Colonic mucosa (tissue), 4 donors: ENCODE results near the gene RAPGEF1. TPM values are rescaled to one million over a fixed set of nuclear protein-coding genes. Genes with fewer than 3 reads are reported as not detected.

Experiments used
- DNase-seq: peaks from one replicate; pipeline ENCODE4 v3.0.0-alpha.2; 2020
- H3K27ac ChIP-seq: fragments of 200-600 bp; one replicate; pipeline ENCODE4 v1.8.0; 2021
- H3K27me3 ChIP-seq: fragments of 200-600 bp; one replicate; pipeline ENCODE4 v1.8.0; 2021
- H3K36me3 ChIP-seq: fragments of 200-600 bp; one replicate; pipeline ENCODE4 v1.8.0; 2021
- H3K4me1 ChIP-seq: fragments of 200-600 bp; one replicate; pipeline ENCODE4 v1.8.0; 2021; ENCODE audit warnings: mild to moderate bottlenecking
- H3K4me3 ChIP-seq: fragments of 200-600 bp; one replicate; pipeline ENCODE4 v1.8.0; 2021
- H3K9ac ChIP-seq, 2 donors: one replicate each; pipeline ENCODE4 v1.7.0; 2013; ENCODE audit warnings: control low read depth in 2 of 2, low read depth in 2 of 2, low read length in 2 of 2
- H3K9me3 ChIP-seq: fragments of 200-600 bp; one replicate; pipeline ENCODE4 v1.8.0; 2021
- CTCF ChIP-seq: fragments of 200-600 bp; IDR thresholded peaks from one replicate; pipeline ENCODE4 v1.8.0; 2022; ENCODE audit warnings: antibody characterized with exemption, mild to moderate bottlenecking
- intact Hi-C: fragments of 100-400 bp; cut with DNase I; formaldehyde crosslinking; loops from one replicate; pipeline ENCODE4 v1.14.1; 2022
- total RNA-seq, 2 donors: library from RNA; stranded (reverse); fragmentation: NEBNext Ultra II Directional in 1 of 2; extraction: Animal tissue kit (Norgen Biotek cat#: 25700) in 1 of 2; gene quantifications; one replicate each; pipeline ENCODE4 v1.2.1, GENCODE V29; 2021
- donor health status: healthy.
- donor health status: DM: no; HTN: no; CAD: no.
- donor health status: DM: no; HTN: no; CAD: no.

The RAPGEF1 gene
- total RNA-seq, 2 donors from 2014 or later, result 47.2 to 58.6 TPM

- TF ChIP-seq CTCF, result no peak
- Histone ChIP-seq H3K4me1 (no peaks in the 10 kb centered on the region), H3K9ac (no peak overlapping the region), H3K36me3 (peaks cover 13% of the 10 kb centered on the region), H3K9me3 (no peaks in the 10 kb centered on the region), H3K27ac (no peak overlapping the region), H3K4me3 (no peak overlapping the region), H3K27me3 (no peaks in the 10 kb centered on the region)
- intact Hi-C loops, result no loop called here
- DNase-seq, result no peak
These were observed 122.3 kb downstream of the RAPGEF1 start for GRCh38 chr9:131617611-131618010.

- intact Hi-C loops, result no loop called here
- Histone ChIP-seq H3K36me3 (peaks cover 13% of the 10 kb centered on the region), H3K9me3 (no peaks in the 10 kb centered on the region), H3K4me3 (no peak overlapping the region), H3K4me1 (no peaks in the 10 kb centered on the region), H3K27ac (no peak overlapping the region), H3K27me3 (no peaks in the 10 kb centered on the region), H3K9ac (no peak overlapping the region)
- TF ChIP-seq CTCF, result no peak
- no peak for DNase-seq
These were observed 122.8 kb downstream of the RAPGEF1 start for GRCh38 chr9:131616983-131617604.

- Histone ChIP-seq H3K9ac (no peak overlapping the region), H3K9me3 (no peaks in the 10 kb centered on the region), H3K4me3 (no peak overlapping the region), H3K27me3 (no peaks in the 10 kb centered on the region), H3K4me1 (no peaks in the 10 kb centered on the region), H3K36me3 (no peaks in the 10 kb centered on the region), H3K27ac (no peak overlapping the region)
- intact Hi-C loops, result no loop called here
- DNase-seq, result no peak
- no peak for TF ChIP-seq CTCF
These were observed 125.4 kb downstream of the RAPGEF1 start for GRCh38 chr9:131614340-131614915.

- DNase-seq, result no peak
- no peak for TF ChIP-seq CTCF
- Histone ChIP-seq H3K4me3 (no peak overlapping the region), H3K4me1 (no peaks in the 10 kb centered on the region), H3K27me3 (no peaks in the 10 kb centered on the region), H3K27ac (no peak overlapping the region), H3K9ac (no peak overlapping the region), H3K9me3 (no peaks in the 10 kb centered on the region), H3K36me3 (no peaks in the 10 kb centered on the region)
- intact Hi-C loops, result no loop called here
These were observed 126.0 kb downstream of the RAPGEF1 start for GRCh38 chr9:131613921-131614320.

GRCh38 chr9:131612851-131613250, 127.0 kb downstream of the RAPGEF1 start:
- intact Hi-C loops, result no loop called here
- H3K4me3 ChIP-seq, result no peak overlapping the region
- H3K9me3 ChIP-seq, result no peaks in the 10 kb centered on the region
- no peak overlapping the region for H3K27ac ChIP-seq
- H3K4me1 ChIP-seq, result no peaks in the 10 kb centered on the region
- H3K36me3 ChIP-seq, result no peaks in the 10 kb centered on the region
- no peak overlapping the region for H3K9ac ChIP-seq
- no peak for DNase-seq
- H3K27me3 ChIP-seq, result no peaks in the 10 kb centered on the region
- no peak for TF ChIP-seq CTCF
